K562 (cell line): ENCODE results near the gene TRIO. TPM values are rescaled to one million over a fixed set of nuclear protein-coding genes. Genes with fewer than 3 reads are reported as not detected.

Experiments
- MYC ChIP-seq, 2 experiments: fragments of 250-450 bp in 1 of 2; sonication (Bioruptor Pico) in 1 of 2; IDR thresholded peaks; 2 replicates each; pipeline versions ENCODE4 v1.5.1 to v1.6.1; 2012 to 2021; ENCODE audit warnings: low read depth in 2 of 2, borderline replicate concordance in 1 of 2, improper control_type of control experiment in 1 of 2, low read length in 1 of 2, mild to moderate bottlenecking in 1 of 2, moderate library complexity in 1 of 2
- polyA plus RNA-seq, 8 experiments: library from polyadenylated mRNA; depleted of rRNA in 4 of 8; stranded (reverse) in 5 of 8; unstranded in 3 of 8; fragments of >200 nt; fragmentation: Nextera tagmentation in 2 of 8; fragmentation: Illumina TruSeq in 1 of 8; extraction: Ambion mirVana in 2 of 8; extraction: Trizol in 1 of 8; gene quantifications; 2 replicates each; pipeline versions ENCODE4 v1.2.1 to v1.2.3, GENCODE V29; 2011 to 2014; ENCODE audit warnings: inconsistent platforms in 1 of 8, missing spikeins in 1 of 8
- total RNA-seq, 7 experiments: library from RNA; depleted of rRNA in 6 of 7; stranded (reverse); fragments of >200 nt in 6 of 7; fragmentation: Illumina TruSeq in 2 of 7; extraction: Trizol in 2 of 7; gene quantifications; 2 replicates each; pipeline versions ENCODE4 v1.2.1 to v1.2.3, GENCODE V29; 2011 to 2021; ENCODE audit warnings: low replicate concordance in 1 of 7
- TF ChIP-seq, protein P1 (sequence below), 2 experiments: fragments of 450-650 bp in 1 of 2; sonication (generic) in 1 of 2; formaldehyde crosslinking in 1 of 2; IDR thresholded peaks; 2 replicates each; pipeline versions ENCODE4 v1.7.1 to v1.9.0; 2016 to 2022; ENCODE audit warnings: inconsistent platforms in 1 of 2, mild to moderate bottlenecking in 1 of 2, missing genetic modification reagents in 1 of 2

The TRIO gene
- total and polyA plus RNA-seq, 9 of the 15 experiments (the other 6 are each of a cell fraction or from before 2014, with no cell fraction given) = 0.24 to 5.0 (median 1.1) TPM

DNA sequence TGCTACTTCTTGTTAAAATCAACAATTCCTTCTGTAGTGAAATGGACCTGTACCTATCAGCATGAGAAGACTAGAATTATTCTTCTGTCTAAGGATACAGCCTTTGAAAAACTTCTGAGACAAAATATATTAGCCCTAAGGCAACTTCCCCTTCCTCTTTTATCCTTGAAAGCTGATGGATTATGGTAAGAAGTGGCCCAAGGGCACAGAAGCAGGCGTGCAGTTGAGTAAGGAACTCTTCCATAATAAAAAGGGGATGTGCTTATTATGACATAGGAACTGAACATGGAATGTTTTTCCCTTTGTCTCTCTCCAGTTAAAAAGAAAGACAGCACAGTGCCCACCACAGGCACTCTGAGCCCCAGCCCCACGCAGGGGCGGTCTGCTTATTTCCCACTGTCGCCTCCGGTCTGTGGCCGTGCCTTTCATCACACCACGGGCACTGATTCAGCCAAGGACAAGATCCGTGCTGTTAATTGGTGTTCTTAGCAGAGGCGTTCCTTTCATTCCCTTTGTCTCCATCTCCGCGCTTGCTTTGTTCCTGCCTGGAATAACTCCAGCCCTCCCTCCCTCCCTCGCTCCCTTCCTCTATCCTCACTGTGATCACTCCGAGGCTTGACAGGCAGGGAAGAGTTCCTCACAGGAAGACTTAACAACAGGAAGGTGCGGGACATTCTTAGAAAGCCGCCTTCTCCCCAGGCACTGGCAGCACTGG, 302.6 kb downstream of the TRIO start (continued):
- TF ChIP-seq, protein P1, sequence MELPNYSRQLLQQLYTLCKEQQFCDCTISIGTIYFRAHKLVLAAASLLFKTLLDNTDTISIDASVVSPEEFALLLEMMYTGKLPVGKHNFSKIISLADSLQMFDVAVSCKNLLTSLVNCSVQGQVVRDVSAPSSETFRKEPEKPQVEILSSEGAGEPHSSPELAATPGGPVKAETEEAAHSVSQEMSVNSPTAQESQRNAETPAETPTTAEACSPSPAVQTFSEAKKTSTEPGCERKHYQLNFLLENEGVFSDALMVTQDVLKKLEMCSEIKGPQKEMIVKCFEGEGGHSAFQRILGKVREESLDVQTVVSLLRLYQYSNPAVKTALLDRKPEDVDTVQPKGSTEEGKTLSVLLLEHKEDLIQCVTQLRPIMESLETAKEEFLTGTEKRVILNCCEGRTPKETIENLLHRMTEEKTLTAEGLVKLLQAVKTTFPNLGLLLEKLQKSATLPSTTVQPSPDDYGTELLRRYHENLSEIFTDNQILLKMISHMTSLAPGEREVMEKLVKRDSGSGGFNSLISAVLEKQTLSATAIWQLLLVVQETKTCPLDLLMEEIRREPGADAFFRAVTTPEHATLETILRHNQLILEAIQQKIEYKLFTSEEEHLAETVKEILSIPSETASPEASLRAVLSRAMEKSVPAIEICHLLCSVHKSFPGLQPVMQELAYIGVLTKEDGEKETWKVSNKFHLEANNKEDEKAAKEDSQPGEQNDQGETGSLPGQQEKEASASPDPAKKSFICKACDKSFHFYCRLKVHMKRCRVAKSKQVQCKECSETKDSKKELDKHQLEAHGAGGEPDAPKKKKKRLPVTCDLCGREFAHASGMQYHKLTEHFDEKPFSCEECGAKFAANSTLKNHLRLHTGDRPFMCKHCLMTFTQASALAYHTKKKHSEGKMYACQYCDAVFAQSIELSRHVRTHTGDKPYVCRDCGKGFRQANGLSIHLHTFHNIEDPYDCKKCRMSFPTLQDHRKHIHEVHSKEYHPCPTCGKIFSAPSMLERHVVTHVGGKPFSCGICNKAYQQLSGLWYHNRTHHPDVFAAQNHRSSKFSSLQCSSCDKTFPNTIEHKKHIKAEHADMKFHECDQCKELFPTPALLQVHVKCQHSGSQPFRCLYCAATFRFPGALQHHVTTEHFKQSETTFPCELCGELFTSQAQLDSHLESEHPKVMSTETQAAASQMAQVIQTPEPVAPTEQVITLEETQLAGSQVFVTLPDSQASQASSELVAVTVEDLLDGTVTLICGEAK (IDR thresholded peaks at IDR 0.05) = no peak
- TF ChIP-seq, protein P1 (CRISPR knock-in tag; IDR thresholded peaks at IDR 0.05) = no peak
- TF ChIP-seq MYC (IDR thresholded peaks at IDR 0.05; ENCODE audit: low read depth, low read length) (no peak), MYC (CRISPR knock-in tag; IDR thresholded peaks at IDR 0.05; ENCODE audit: borderline replicate concordance, low read depth) (no peak)
